Skeletal muscle tissue (tissue), 4 donors: ENCODE measurements around the gene MEA1. TPM values are rescaled to one million over a fixed set of nuclear protein-coding genes. Genes with fewer than 3 reads are reported as not detected.
A peak's percentile ranks its signal among the peaks of the same experiment; 100 is the strongest.
"Not testable (repeated sequence)": the region's sequence is repeated elsewhere in the genome, so short reads cannot be mapped to it uniquely, and the experiment has no call there.

ENCODE experiments used
- H3K27ac ChIP-seq: one replicate; pipeline ENCODE4 v1.7.0; 2013; ENCODE audit warnings: mild to moderate bottlenecking, low read depth, low read length, inconsistent platforms
- H3K27me3 ChIP-seq, 3 donors: one replicate each; pipeline ENCODE4 v1.7.0; 2013; ENCODE audit warnings: low read length in 3 of 3; ENCODE audit not compliant: control insufficient read depth in 3 of 3, insufficient read depth in 3 of 3
- H3K36me3 ChIP-seq, 3 donors: one replicate each; pipeline ENCODE4 v1.7.0; 2013; ENCODE audit warnings: low read length in 3 of 3; ENCODE audit not compliant: control insufficient read depth in 3 of 3, insufficient read depth in 3 of 3
- H3K4me1 ChIP-seq, 3 donors: one replicate each; pipeline ENCODE4 v1.7.0; 2013; ENCODE audit warnings: low read length in 3 of 3, mild to moderate bottlenecking in 3 of 3; ENCODE audit not compliant: control insufficient read depth in 3 of 3, insufficient read depth in 3 of 3
- H3K4me3 ChIP-seq, 3 donors: one replicate each; pipeline ENCODE4 v1.7.0; 2013; ENCODE audit warnings: low read length in 3 of 3
- H3K9ac ChIP-seq, 3 donors: one replicate each; pipeline ENCODE4 v1.7.0; 2013; ENCODE audit warnings: low read length in 3 of 3, mild to moderate bottlenecking in 3 of 3, moderate library complexity in 2 of 3, low read depth in 1 of 3
- H3K9me3 ChIP-seq, 3 donors: one replicate each; pipeline ENCODE4 v1.7.0; 2013; ENCODE audit warnings: low read length in 3 of 3; ENCODE audit not compliant: control insufficient read depth in 3 of 3
- total RNA-seq: library from RNA; depleted of rRNA; stranded (reverse); fragments of >200 nt; gene quantifications from one replicate; pipeline ENCODE4 v1.2.3, GENCODE V29; 2014
- donor health status: Osteomylitis.

MEA1 gene
- total RNA-seq, 1 donor from 2014 or later = 29.7 TPM

- Histone ChIP-seq H3K4me3 (peak overlapping the region; percentile 81 to 94 (median 88)), H3K36me3 (peaks cover 45 to 53% (median 50%) of the 10 kb centered on the region in 3 donors), H3K27ac (peak overlapping the region; percentile 92), H3K9ac (peak overlapping the region; percentile 79 to 97 (median 81)), H3K4me1 (peaks cover 62 to 67% (median 63%) of the 10 kb centered on the region in 3 donors), H3K9me3 (no peaks in the 10 kb centered on the region), H3K27me3 (no peaks in the 10 kb centered on the region)
Observed at GRCh38 chr6:43014434-43014909, 726 bp upstream of the MEA1 start.

- Histone ChIP-seq H3K36me3 (peaks cover 47 to 53% (median 50%) of the 10 kb centered on the region in 3 donors), H3K27me3 (no peaks in the 10 kb centered on the region), H3K4me1 (peaks cover 50 to 55% (median 52%) of the 10 kb centered on the region in 3 donors), H3K27ac (peak overlapping the region; percentile 69), H3K9ac (peak overlapping the region; percentile 76 to 87 (median 77)), H3K4me3 (peak overlapping the region; percentile 74 to 80 (median 75)), H3K9me3 (no peaks in the 10 kb centered on the region)
Observed at GRCh38 chr6:43013097-43013842, 476 bp downstream of the MEA1 start.

- Histone ChIP-seq H3K4me1 (peaks cover 41 to 46% (median 43%) of the 10 kb centered on the region in 3 donors), H3K27me3 (no peaks in the 10 kb centered on the region), H3K36me3 (peaks cover 47 to 53% (median 51%) of the 10 kb centered on the region in 3 donors), H3K9ac (peak overlapping the region in 2 of 3 donors; percentile 16 to 77), H3K27ac (no peak overlapping the region), H3K9me3 (no peaks in the 10 kb centered on the region), H3K4me3 (peak overlapping the region in 1 of 3 donors; percentile 80)
Observed at GRCh38 chr6:43012364-43012763, 1.4 kb downstream of the MEA1 start.

GRCh38 chr6:43011207-43011606 is 2.5 kb downstream of the MEA1 start:
- Histone ChIP-seq H3K27me3 (no peaks in the 10 kb centered on the region), H3K36me3 (peaks cover 54 to 61% (median 60%) of the 10 kb centered on the region in 3 donors), H3K4me1 (peaks cover 29 to 35% (median 31%) of the 10 kb centered on the region in 3 donors), H3K9ac (no peak overlapping the region), H3K4me3 (no peak overlapping the region), H3K9me3 (no peaks in the 10 kb centered on the region), H3K27ac (no peak overlapping the region)

GRCh38 chr6:43009124-43009523 is 4.6 kb downstream of the MEA1 start:
- Histone ChIP-seq H3K27ac (no peak overlapping the region), H3K9ac (peak overlapping the region in 2 of 3 donors; percentile 8 to 33), H3K4me3 (no peak overlapping the region), H3K9me3 (no peaks in the 10 kb centered on the region), H3K4me1 (peaks cover 13 to 16% (median 15%) of the 10 kb centered on the region in 3 donors), H3K27me3 (no peaks in the 10 kb centered on the region), H3K36me3 (peaks cover 54 to 66% (median 60%) of the 10 kb centered on the region in 3 donors)

GRCh38 chr6:43007126-43007525 is 6.6 kb downstream of the MEA1 start:
- Histone ChIP-seq H3K9ac (no peak overlapping the region), H3K36me3 (peaks cover 50 to 61% (median 54%) of the 10 kb centered on the region in 3 donors), H3K4me3 (no peak overlapping the region), H3K4me1 (peaks cover 0 to 2% (median 1%) of the 10 kb centered on the region in 3 donors), H3K27me3 (no peaks in the 10 kb centered on the region), H3K9me3 (no peaks in the 10 kb centered on the region), H3K27ac (no peak overlapping the region)

GRCh38 chr6:43006251-43006650 is 7.5 kb downstream of the MEA1 start:
- Histone ChIP-seq H3K9me3 (no peaks in the 10 kb centered on the region), H3K4me3 (no peak overlapping the region), H3K27ac (no peak overlapping the region), H3K9ac (no peak overlapping the region), H3K4me1 (peaks cover 0 to under 1% (median 0%) of the 10 kb centered on the region in 3 donors), H3K27me3 (no peaks in the 10 kb centered on the region), H3K36me3 (peaks cover 41 to 52% (median 45%) of the 10 kb centered on the region in 3 donors)

- no peaks in the 10 kb centered on the region for H3K27me3 ChIP-seq
- no peaks in the 10 kb centered on the region for H3K9me3 ChIP-seq
- no peak overlapping the region for H3K4me3 ChIP-seq
- no peak overlapping the region for H3K27ac ChIP-seq
- H3K9ac ChIP-seq = no peak overlapping the region
- peaks cover 38 to 48% (median 41%) of the 10 kb centered on the region in 3 donors for H3K36me3 ChIP-seq
- no peaks in the 10 kb centered on the region for H3K4me1 ChIP-seq
Observed at GRCh38 chr6:43005844-43006243, 7.9 kb downstream of the MEA1 start.

GRCh38 chr6:43001843-43002242 is 11.9 kb downstream of the MEA1 start:
- Histone ChIP-seq H3K27me3 (no peaks in the 10 kb centered on the region), H3K9me3 (no peaks in the 10 kb centered on the region), H3K4me1 (peaks cover 0 to 2% (median 0%) of the 10 kb centered on the region in 3 donors), H3K27ac (no peak overlapping the region), H3K36me3 (peaks cover 2 to 11% (median 3%) of the 10 kb centered on the region in 3 donors), H3K4me3 (no peak overlapping the region), H3K9ac (no peak overlapping the region)

GRCh38 chr6:42998205-42998604 is 15.5 kb downstream of the MEA1 start:
- H3K36me3 ChIP-seq, H3K4me1 ChIP-seq, H3K4me3 ChIP-seq, H3K27me3 ChIP-seq, H3K9me3 ChIP-seq, H3K9ac ChIP-seq, H3K27ac ChIP-seq: not testable (repeated sequence)
